GM19238 (cell line): Measurements from ENCODE around the gene CHAT.

Experiments used
- DNase-seq: peaks from one replicate; pipeline ENCODE4 v3.0.0; 2011; ENCODE audit warnings: low spot score; ENCODE audit not compliant: insufficient read length

The CHAT gene

DNA sequence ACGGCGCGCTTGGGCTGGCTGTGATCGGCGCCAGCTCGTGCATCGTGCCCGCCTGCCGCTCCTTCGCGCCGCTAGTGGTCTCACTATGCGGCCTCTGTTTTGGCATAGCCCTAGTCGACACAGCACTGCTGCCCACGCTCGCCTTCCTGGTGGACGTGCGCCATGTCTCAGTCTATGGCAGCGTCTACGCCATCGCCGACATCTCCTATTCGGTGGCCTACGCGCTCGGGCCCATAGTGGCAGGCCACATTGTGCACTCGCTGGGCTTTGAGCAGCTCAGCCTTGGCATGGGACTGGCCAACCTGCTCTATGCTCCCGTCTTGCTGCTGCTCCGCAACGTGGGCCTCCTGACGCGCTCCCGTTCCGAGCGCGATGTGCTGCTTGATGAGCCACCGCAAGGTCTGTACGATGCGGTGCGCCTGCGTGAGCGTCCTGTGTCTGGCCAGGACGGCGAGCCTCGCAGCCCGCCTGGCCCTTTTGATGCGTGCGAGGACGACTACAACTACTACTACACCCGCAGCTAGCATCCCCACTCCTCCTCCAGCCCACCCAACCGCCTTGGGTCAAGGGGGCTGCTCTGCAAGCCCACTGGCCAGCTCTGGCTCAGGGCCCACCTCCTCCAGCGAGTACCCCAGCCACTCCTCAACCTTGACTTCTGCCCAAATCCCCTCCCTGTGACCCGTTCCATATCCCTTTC, 1.9 kb upstream of the CHAT start:
- no peak for DNase-seq

DNA sequence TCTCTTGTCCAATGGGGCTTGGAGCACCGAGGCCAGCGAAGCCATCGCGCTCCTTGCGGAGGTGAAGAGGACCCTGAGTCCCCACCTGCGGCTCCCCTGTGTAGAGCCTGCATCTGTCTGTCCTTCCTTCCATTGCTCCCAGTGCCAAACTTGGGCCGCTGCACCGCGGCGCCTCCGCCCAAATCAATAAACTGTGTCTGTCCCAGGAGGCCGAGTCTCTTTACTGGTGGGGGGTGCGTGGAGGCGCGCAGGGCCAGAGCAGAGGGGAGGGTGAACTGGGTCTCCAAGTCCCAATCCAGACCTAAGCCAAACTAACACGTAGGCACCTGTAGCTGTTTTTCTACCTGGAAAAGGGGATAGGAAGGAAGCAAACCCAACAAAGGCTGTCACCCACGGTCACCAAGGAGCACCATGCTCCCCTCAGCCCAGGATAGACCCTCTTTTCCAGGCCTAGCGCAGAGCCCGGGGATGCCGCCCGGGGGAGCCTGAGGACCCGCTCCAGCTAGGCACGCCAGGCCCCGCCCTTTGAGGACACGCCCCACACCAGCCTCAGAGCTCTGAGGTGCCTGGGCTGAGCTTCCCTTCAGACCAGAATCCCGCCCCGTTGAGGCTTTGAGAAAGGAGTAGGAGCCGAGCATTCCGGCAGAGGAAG, 1.2 kb upstream of the CHAT start:
- DNase-seq = no peak

DNA sequence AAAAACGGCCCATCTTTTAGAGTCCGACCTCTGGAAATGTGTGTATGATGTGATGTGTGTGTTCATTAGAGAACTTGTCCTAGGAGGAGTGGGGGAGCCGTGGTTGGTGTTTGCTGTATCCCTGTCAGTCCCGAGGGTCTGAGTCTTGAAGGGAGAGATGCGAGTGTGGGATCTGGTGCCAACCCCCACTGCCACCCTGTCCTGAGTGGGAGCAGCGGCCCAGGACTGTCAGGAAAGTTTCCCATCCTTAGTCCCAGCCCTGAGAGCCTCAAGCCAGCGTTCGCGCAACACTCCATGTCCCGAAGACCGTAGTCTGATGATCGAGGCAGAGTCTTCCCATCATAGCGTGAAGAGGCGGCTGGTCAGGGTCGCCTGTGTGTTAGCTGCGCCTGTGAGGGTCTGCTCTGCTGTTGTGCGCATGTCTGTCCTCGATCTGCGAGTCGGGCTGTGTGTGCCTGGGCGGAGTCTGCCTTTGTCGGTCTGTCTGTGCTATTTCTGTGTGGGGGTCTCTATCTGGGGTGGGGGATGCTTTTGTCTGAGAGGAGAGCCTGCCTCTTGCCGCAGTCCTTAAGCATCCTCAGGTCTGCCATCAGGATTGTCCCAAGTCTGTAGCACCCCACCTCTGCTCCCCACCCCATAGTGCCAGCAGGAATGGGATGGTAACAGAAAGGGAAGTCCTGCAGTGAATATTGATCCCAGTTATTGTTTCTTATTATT, 514 bp upstream of the CHAT start:
- no peak for DNase-seq

DNA sequence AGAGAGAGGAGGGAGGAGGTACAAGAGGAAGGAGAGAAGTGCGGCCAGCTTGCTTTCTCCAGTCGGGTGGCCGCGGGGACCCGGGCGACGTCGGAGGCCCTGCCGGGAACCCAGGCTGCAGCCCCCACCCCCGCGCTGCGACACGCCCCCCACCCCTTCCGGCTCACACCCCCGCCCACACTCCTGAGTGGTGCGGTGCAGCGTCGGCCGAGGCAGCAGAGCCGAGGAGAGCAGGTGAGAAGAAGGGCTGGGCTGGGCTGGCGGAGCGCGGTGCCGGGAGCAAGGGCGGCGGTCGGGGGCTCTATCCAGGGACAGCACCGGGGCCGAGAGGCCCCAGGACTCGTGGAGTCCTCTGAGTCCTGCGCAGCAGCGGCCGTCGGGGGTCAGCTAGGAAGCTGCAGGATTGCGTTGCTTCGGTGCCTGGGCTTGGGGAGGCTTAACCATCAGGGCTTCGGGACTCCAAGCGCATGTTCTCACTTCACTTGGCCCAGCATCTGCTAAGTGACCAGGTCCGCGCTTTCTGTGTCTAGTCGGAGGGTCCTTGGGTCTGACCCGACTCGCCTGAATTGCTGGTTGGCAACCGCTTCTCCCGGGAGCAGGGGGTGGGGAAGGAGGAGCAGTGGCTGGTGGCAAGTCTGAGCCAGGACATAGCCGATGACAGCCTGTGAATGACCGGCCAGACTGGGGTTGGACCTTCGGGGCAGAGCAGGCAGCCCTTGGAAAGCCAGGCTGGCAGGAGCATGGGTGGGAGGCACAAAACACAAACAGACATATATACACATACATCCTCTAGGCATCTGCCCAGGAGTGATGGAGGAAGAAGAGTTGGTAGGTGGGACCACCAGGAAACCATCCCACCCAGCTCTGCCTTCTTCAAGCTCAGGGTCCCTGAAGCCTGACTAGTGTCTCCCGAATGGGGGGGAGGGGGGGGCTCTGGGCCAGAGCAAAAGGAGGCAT, 683 bp downstream of the CHAT start:
- no peak for DNase-seq

DNA sequence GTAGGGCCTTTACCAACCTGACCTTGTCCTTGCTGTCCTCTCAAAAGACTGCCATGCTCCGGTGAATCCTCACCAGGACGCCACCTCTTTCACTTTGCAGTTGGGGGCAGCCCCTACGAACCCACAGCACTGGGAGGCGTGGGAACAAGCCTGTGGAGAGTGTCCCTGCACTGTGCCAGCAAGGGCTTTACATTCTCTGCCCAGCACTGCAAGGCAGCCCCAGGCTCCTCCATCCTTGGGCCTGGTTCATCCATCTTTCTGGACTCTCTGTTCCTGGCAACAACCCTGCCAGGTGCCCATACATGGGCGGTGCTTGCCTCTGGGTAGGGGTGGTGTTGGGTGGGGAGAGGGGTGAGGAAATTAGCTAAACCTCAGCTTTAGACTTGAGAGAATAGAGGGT, 1.4 kb downstream of the CHAT start:
- DNase-seq = no peak

DNA sequence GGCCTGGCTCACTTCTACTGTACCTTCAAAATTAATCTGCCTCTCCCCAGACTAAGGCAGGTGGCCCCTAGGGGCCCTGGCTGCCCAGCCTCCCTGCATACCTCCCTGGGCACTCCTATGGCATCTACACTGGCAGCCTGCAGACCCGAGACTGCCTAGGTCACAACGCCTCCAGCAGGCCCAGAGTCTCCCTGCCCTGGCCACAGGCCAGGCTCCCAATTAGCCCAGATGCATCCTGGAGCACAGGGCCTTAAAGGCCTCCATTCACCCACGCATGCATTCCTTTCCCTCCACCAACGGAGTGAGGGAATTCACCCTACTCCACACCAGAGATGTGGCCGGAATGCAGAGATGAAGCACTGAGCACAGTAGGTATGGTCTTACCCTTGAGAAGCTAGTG, 1.9 kb downstream of the CHAT start:
- DNase-seq = no peak

DNA sequence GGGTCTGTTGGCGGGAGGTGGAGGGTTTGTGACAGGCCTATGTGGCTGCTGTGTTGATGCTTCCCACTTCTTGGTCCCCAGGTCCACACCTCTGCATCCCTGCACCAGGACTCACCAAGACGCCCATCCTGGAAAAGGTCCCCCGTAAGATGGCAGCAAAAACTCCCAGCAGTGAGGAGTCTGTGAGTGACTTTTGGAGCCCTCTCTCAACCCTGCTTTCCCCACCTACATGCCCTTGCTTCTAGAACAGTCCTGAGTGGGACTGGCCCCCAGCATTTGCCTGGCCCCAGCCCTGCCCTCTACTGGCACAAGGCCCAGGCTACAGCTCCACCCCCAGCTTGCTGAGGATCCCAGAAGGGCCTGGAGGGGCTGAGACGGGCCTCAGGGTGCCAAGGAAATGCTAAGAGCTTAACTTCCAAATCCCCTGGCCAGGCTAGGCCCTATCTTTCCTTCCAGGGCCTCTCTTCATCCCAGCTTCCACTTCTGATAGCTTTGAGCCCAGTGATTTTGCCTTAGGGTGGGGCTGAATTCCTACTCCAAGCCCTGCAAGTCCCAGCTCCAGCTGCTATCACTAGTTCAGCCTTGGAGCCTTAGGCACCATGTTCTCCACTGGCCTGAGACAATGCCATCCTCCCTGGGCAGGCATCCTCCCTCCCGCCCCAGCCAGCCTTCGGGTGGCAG, 2.7 kb downstream of the CHAT start:
- DNase-seq = no peak

DNA sequence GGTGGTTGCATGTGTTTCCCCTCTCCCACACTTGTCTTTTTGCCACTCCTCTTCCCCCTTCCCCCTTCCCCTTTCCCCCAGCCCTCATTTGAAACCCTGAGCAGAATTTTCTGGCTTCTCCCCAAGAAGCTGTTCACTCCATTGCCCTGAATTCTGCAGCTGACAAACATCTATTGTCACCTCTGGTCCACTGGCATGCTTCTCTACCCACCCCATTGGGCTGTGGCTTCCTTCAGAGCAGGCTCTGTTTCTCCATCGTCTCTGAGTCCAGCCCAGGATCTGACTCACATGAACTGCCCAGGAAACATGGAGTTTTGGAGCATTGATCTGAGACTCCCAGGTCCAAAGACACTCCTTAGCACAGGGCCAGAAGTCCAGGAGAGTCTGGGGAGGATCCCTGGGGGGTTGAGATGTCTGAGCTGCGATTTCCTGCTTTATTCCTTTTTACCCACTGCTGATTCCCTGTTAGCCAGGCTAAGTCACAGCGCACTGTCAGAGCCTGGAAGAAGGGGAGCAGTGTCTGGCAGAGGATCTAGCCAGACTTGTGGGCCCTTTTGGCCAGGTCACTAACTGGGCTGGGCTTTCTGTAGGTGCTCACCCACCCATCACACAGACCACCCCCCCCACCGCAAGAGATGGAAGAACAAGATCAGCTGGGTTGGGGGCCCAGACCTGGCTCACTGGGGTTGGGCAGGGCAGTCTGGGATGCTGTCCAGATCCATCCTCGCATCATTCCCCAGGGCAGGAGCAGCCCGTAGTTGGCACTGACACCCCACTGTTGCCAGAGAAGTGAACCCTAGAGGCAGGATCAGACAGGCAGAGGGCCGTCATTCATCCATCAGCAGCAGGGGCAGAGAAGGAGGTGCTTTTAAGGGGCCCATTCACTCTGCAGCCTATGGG, 3.5 kb downstream of the CHAT start:
- no peak for DNase-seq

DNA sequence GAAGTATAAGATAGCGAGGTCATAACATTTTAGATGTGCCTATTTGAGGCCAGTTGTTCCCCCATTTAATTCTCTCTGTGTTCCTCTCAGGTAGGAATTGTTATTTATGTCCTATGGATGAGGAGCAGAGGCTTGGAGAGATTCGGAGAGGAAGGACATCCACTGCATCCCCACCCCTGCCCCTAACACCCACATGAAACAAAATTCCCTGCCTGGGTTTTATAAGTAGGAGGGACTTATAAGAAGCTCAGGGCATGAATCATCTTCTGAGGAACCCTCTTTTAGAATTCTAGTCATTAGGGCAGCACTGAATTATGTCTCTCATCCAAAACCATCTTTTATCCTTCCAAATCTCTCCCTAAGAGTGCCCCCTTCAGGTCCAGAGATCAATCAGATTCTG, 5.0 kb downstream of the CHAT start:
- no peak for DNase-seq

DNA sequence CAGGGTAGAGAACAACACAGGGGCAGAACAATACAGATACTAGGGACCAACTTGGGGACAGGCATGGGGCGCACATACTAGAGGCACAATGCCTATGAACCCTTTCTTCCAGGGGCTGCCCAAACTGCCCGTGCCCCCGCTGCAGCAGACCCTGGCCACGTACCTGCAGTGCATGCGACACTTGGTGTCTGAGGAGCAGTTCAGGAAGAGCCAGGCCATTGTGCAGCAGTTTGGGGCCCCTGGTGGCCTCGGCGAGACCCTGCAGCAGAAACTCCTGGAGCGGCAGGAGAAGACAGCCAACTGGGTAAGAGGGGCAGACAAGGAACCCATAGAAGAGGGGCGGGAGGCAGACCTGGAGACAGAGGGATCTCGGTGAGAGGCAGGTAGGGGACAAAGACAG, 5.8 kb downstream of the CHAT start:
- DNase-seq = no peak

DNA sequence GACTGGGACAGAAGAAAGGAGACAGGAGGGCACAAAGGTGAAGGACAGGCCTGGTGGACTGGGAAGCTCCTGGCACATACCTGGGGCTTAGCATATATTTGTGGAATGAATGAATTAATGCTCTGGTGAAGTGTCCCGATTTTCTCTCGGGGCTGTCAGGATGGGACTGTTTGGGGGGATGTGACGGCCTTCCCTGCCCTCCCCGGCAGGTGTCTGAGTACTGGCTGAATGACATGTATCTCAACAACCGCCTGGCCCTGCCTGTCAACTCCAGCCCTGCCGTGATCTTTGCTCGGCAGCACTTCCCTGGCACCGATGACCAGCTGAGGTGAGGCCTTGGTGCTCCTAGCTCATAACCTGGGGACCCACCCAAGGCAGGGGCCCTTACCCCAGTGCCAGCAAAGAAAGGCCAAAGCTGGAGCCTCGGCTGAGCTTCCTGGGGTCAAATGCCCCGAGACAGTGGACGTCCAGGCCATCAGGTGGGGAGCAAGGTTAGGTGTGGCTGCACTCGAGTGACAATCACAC, 6.5 kb downstream of the CHAT start:
- DNase-seq = no peak

DNA sequence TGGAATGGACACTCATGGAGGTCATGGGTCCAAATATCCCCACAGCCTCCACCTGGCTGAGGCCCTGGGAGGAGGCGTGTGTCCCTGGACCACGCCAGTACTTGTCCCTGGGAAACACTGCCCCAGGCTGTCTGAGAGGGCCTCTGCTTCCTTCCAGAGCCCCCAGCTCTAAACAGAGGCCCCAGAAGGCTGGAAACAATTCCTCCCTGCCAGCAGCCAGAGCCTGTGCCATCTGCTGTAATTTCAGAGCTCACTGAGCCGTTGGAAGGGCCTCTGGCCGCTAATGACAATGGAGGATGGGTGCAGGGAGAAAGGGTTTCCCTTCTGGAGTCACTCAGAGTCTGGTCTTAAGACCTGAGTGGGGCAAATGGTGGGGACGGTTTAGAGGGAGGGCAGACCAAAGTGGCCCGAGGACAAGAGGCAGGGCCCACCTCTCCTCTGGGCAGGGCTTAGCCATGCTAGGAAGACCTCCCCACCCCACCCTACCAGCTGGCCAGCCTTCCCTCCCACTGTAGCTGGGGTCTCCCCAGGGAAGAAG, 7.1 kb downstream of the CHAT start:
- DNase-seq = no peak

DNA sequence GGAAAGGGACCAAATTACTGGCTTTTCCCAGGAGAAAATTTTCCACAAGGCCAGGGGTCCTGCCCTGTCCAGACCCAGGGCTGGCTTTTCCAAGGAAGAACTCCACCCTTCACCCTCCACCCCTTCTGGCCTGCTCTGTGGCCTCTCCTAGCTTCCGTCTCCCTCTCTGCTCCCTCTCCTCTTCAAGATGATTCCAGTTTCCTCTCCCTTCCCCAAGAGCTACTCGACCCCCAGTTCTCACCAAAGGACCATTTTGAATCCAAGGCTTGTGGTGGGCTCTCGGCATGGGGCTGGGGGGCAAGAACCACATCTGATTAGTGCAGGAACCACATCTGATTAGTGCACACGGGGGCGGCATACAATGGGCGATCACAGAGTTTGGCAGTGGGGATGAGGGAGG, 7.7 kb downstream of the CHAT start:
- DNase-seq = no peak

DNA sequence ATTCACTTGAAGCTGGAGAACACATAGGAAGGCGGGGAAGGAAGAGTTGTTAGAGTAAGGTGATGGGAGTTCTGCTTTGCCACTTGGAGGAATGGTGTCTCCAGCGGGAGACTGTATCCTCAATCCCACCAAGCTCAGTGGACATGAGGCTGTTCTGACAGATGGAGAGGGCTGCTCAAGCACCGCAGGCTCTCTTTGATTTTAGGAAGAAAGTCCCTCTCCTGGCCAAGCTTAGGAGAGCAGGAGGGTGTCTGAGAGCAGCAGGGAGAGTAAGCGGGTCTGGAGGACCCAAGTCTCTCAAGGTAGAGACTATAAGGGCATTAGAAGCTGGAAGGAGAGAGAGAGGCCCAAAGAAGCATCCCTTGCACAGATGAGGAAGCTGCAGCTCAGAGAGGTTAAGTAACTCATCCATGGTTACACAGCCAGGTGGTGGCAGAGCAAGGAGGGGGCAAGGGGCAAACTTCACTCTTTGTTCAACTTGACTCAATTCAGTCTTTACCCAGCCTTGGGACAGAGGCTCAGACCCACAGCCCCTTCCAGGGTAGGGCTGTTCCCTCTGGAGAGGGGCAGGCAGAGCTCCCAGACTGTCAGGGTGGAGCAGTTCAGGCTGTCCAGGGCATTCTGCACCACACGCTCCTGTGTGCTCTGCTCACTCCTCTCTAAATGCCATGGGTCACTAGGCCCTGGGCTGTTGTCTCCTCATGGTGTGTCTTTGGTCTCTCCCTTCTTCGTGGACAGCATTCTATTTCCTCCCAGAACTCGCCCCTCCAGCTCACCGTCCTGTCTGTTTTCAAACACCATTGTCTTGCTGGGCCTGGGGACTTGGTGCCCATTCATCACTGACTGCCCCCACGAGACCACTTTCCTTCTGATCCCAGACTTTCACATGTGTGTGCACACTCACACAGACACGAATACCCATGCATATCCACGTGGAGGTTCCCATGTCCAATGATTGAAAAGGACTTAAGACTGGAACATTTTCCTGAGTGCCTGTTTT, 8.9 kb downstream of the CHAT start:
- DNase-seq = no peak

DNA sequence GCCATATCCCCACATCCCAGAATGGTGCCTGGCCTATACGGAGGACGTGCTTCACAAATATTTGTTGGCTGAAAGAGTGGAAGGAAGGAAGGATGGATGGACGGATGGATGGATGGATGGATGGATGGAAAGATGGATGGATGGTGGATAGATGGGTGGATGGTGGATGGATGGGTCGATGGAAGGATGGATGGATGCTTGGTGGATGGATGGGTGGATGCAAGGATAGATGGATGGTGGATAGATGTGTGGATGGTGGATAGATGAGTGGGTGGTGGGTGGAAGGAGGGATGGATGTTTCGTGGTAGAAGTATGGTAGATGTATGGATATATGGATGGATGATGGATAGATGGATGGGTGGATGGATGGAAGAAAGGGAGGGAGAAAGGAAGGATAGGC, 10.8 kb downstream of the CHAT start:
- no peak for DNase-seq

DNA sequence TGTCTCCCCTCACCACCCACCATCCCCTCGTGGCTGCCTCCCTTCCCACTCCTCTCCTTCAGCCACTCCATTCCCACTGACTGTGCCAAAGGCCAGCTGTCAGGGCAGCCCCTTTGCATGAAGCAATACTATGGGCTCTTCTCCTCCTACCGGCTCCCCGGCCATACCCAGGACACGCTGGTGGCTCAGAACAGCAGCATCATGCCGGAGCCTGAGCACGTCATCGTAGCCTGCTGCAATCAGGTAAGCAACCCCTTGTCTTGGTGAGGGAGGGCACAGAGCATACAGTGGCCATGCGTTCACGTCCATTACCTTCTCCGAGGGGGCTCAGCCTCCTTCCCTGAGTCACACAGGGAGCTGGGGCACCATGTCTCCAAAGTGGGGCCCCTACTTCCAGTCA, 11.6 kb downstream of the CHAT start:
- no peak for DNase-seq

DNA sequence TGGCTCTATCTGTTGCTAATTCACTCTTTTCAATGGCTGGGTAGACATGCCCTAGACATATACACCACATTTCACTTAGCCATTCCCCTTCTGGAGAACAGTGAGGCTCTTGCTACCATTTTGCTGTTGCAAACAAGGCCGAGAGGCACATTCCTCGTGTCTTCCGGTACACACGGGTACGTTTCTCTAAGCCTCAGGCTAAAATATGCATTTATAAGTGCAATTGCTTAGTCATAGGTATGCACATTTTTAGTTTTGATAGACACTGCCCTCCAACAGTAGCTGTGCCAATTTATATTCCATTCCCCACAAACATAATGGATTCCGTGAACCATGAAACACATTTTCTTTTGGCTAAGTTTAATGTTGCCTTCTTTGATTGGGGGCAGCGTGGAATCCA, 13.2 kb downstream of the CHAT start:
- DNase-seq = no peak

DNA sequence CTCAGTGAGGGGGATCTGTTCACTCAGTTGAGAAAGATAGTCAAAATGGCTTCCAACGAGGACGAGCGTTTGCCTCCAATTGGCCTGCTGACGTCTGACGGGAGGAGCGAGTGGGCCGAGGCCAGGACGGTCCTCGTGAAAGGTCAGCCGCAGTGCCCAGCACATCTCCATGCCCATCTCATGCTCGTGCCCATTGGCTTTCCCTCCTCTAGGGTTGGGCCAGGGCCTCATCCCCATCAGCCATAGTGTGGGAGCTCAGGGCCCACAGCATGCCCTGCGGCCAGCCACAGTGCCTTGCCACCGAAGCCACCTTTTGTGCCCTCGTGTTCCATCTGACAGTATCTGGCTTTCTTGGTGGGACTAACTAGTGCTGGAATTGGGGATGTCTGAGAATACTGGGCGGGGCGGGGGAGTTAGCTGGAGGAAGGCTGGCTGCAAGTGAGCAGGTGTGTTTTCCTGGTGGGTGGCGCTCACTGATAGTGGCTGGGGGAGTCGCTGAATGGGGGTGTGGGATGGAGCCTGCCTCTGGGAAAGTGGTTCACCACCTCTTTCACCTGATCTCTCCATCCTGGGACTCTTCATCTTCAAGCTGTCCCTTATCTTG, 13.9 kb downstream of the CHAT start:
- DNase-seq = no peak
